SK-N-SH (cell line): ENCODE data around the gene CDH24. TPM values are rescaled to one million over a fixed set of nuclear protein-coding genes. Genes with fewer than 3 reads are reported as not detected.
"Not testable (repeated sequence)": the region's sequence is repeated elsewhere in the genome, so short reads cannot be mapped to it uniquely, and the experiment has no call there.

ENCODE experiments used
- CTCF ChIA-PET: fragments of 300-600, 350-600 bp; formaldehyde crosslinking; extraction: SDS; loops from one replicate; lab custom pipeline; 2021; lab: Yijun Ruan, JAX
- POLR2A ChIA-PET: fragments of 350-600 bp; sonication (Branson Sonifier 250); formaldehyde crosslinking; extraction: SDS; loops from one replicate; lab custom pipeline; 2020; ENCODE audit warnings: antibody characterized with exemption, inconsistent platforms; lab: Yijun Ruan, JAX
- DNase-seq: peaks from one replicate; pipeline ENCODE4 v3.0.0; 2012
- H2AFZ ChIP-seq: fragments of 200-600 bp; sonication (generic); 2 replicates; pipeline ENCODE4 v1.8.1; 2016; ENCODE audit warnings: antibody characterized with exemption, mild to moderate bottlenecking, low read depth
- H3F3A ChIP-seq: fragments of 200-600 bp; sonication (generic); replicated peaks from 2 replicates; pipeline ENCODE3; 2016; ENCODE audit warnings: antibody characterized with exemption, mild to moderate bottlenecking; ENCODE audit not compliant: insufficient read depth
- H3K27ac ChIP-seq, 2 experiments: fragments of 200-500 bp in 1 of 2; fragments of 200-600 bp in 1 of 2; sonication (Bioruptor generic) in 1 of 2; sonication (generic), shearing (Covaris generic) in 1 of 2; 2 replicates each; pipeline versions ENCODE4 v1.5.1 to v1.6.1; 2014 to 2016; ENCODE audit warnings: low read depth in 2 of 2, inconsistent platforms in 1 of 2, low read length in 1 of 2, mild to moderate bottlenecking in 1 of 2, mixed read lengths in 1 of 2
- H3K27me3 ChIP-seq: fragments of 200-600 bp; sonication (generic), shearing (Covaris generic); 2 replicates; pipeline ENCODE4 v1.6.1; 2016; ENCODE audit warnings: mixed run types; ENCODE audit not compliant: insufficient read depth
- H3K36me3 ChIP-seq, 2 experiments: fragments of 200-500 bp in 1 of 2; fragments of 200-600 bp in 1 of 2; sonication (Bioruptor generic) in 1 of 2; sonication (generic) in 1 of 2; replicated peaks in 1 of 2; 2 replicates each; pipeline versions ENCODE3 to v1.5.1; 2014 to 2016; ENCODE audit warnings: low read length in 1 of 2, mild to moderate bottlenecking in 1 of 2; ENCODE audit not compliant: insufficient read depth in 2 of 2, control insufficient read depth in 1 of 2
- H3K4me1 ChIP-seq, 2 experiments: fragments of 200-500 bp in 1 of 2; fragments of 200-600 bp in 1 of 2; sonication (Bioruptor generic) in 1 of 2; sonication (generic), shearing (Covaris generic) in 1 of 2; 2 replicates each; pipeline versions ENCODE4 v1.5.1 to v1.6.1; 2014 to 2016; ENCODE audit warnings: low read depth in 1 of 2, low read length in 1 of 2, mixed run types in 1 of 2; ENCODE audit not compliant: insufficient read depth in 2 of 2, control insufficient read depth in 1 of 2
- H3K4me2 ChIP-seq: fragments of 200-600 bp; sonication (generic), shearing (Covaris generic); 2 replicates; pipeline ENCODE4 v1.6.1; 2017; ENCODE audit warnings: mixed run types
- H3K4me3 ChIP-seq, 2 experiments: fragments of 200-500 bp in 1 of 2; fragments of 200-600 bp in 1 of 2; sonication (Bioruptor generic) in 1 of 2; sonication (generic), shearing (Covaris generic) in 1 of 2; 2 replicates each; pipeline versions ENCODE4 v1.5.1 to v1.8.1; 2014 to 2016; ENCODE audit warnings: low read depth in 2 of 2, inconsistent platforms in 1 of 2, low read length in 1 of 2, mild to moderate bottlenecking in 1 of 2, mixed read lengths in 1 of 2, moderate library complexity in 1 of 2
- H3K79me2 ChIP-seq: fragments of 200-600 bp; sonication (generic); 2 replicates; pipeline ENCODE4 v1.8.1; 2017; ENCODE audit warnings: mild to moderate bottlenecking; ENCODE audit not compliant: insufficient read depth
- H3K9ac ChIP-seq: fragments of 200-600 bp; sonication (generic); 2 replicates; pipeline ENCODE4 v1.6.1; 2017; ENCODE audit warnings: mixed run types
- H3K9me2 ChIP-seq: fragments of 200-600 bp; sonication (generic); 2 replicates; pipeline ENCODE4 v1.6.1; 2017; ENCODE audit warnings: mixed run types
- H3K9me3 ChIP-seq: fragments of 200-600 bp; sonication (generic); 2 replicates; pipeline ENCODE4 v1.6.1; 2017; ENCODE audit warnings: mixed run types, mild to moderate bottlenecking, moderate library complexity
- H4K20me1 ChIP-seq: fragments of 200-600 bp; sonication (generic); 2 replicates; pipeline ENCODE4 v1.6.1; 2017; ENCODE audit warnings: mild to moderate bottlenecking, mixed run types; ENCODE audit not compliant: insufficient read depth
- CTCF ChIP-seq: fragments of 200-600 bp; sonication (generic); IDR thresholded peaks from 2 replicates; pipeline ENCODE4 v1.6.1; 2017; ENCODE audit warnings: antibody characterized with exemption, mild to moderate bottlenecking, moderate library complexity
- EZH2phosphoT487 ChIP-seq: fragments of 200-600 bp; sonication (generic); IDR thresholded peaks from 2 replicates; pipeline ENCODE4 v1.6.1; 2017; ENCODE audit warnings: low read depth, mixed run types, mild to moderate bottlenecking, antibody characterized with exemption, moderate library complexity, borderline replicate concordance
- FOXM1 ChIP-seq: IDR thresholded peaks from 2 replicates; pipeline ENCODE4 v1.4.0; 2012; ENCODE audit warnings: low read depth, mild to moderate bottlenecking
- MAX ChIP-seq: IDR thresholded peaks from 2 replicates; pipeline ENCODE4 v1.4.0; 2012; ENCODE audit warnings: low read depth
- PBX3 ChIP-seq: IDR thresholded peaks from 2 replicates; pipeline ENCODE4; 2012
- YY1 ChIP-seq: IDR thresholded peaks from 2 replicates; pipeline ENCODE4 v1.4.0; 2012; ENCODE audit warnings: low read depth, mild to moderate bottlenecking
- WGBS: methylation state at CpG from one replicate; pipeline ENCODE4 v1.1.6; 2017; ENCODE audit warnings: low lambda C conversion rate; 5-methylcytosine and 5-hydroxymethylcytosine counted together
- polyA plus RNA-seq, 3 experiments: library from polyadenylated mRNA; depleted of rRNA; stranded (reverse); fragments of >200 nt; gene quantifications; 2 replicates each; pipeline ENCODE4 v1.2.3, GENCODE V29; 2012

Gene CDH24
- polyA plus RNA-seq, 1 of the 3 experiments (the other 2 are of a cell fraction) = 30.8 TPM

GRCh38 chr14:23005451-23006187, 51.7 kb downstream of the CDH24 start:
- TF ChIP-seq MAX (no peak), YY1 (no peak), PBX3 (no peak), CTCF (no peak), FOXM1 (no peak), EZH2phosphoT487 (no peak)
- Histone ChIP-seq H3K9me2 (no peaks in the 10 kb centered on the region), H3K9me3 (no peaks in the 10 kb centered on the region), H4K20me1 (no peaks in the 10 kb centered on the region), H3K27me3 (no peaks in the 10 kb centered on the region), H3K79me2 (0 out of 2 replicates have a peak, but pooled peaks cover 3% of the 10 kb centered on the region), H2AFZ (peak overlapping the region; percentile 86; the same call in 1 of the 2 replicates), H3K4me3 (peak overlapping the region in 1 of 2 experiments; percentile 68; a peak in 1 of 4 replicates), H3K9ac (no peak overlapping the region), H3K4me2 (peak overlapping the region; percentile 89), H3K4me1 (peaks cover 10 to 18% of the 10 kb centered on the region in 2 experiments), H3F3A (peaks cover 23% of the 10 kb centered on the region), H3K27ac (peak overlapping the region; percentile 81 to 97; a peak in 3 of 4 replicates), H3K36me3 (no peaks in the 10 kb centered on the region)
- CTCF ChIA-PET = interaction anchor here (0.6 to 34.9 kb wide), 20 partner anchors 10 to 90 kb away, joined by 3 to 1566 read pairs (median 8); partner anchors contain the start of genes AJUBA, CDH24, PRMT5 and PSMB11
- POLR2A ChIA-PET = interaction anchor here (0.7 to 2.6 kb wide), 8 partner anchors 8 to 66 kb away, joined by 3 to 33 read pairs (median 5); partner anchors contain the start of gene CDH24
- 80% methylated on average over 3 of the region's 3 CpGs for WGBS
- DNase-seq = no peak

GRCh38 chr14:23004274-23004673, 53.0 kb downstream of the CDH24 start:
- DNase-seq, H3K4me3 ChIP-seq, H2AFZ ChIP-seq, H3K36me3 ChIP-seq, H3K27ac ChIP-seq, POLR2A ChIA-PET, H3K9me3 ChIP-seq, H3K9ac ChIP-seq, H3K9me2 ChIP-seq, H4K20me1 ChIP-seq, H3K79me2 ChIP-seq, H3K4me2 ChIP-seq, H3K27me3 ChIP-seq: not testable (repeated sequence)
- H3K4me1 ChIP-seq = peaks cover 4 to 14% of the 10 kb centered on the region in 2 experiments
- peaks cover 19% of the 10 kb centered on the region for H3F3A ChIP-seq
- 98% methylated on average over 4 of the region's 4 CpGs for WGBS
- CTCF ChIA-PET = interaction anchor here (2.3 to 34.9 kb wide), 3 partner anchors 10 to 49 kb away, joined by 9 to 1566 read pairs (median 39); partner anchors contain the start of genes CDH24 and PSMB11
